Testis (tissue), 3 donors: Measurements from ENCODE around the gene MC1R. TPM values are rescaled to one million over a fixed set of nuclear protein-coding genes. Genes with fewer than 3 reads are reported as not detected.

Experiments used
- DNase-seq: peaks from one replicate; pipeline ENCODE4 v3.0.0-alpha.2; 2019
- H3K27ac ChIP-seq, 2 donors: fragments of 200-600 bp; sonication (generic); one replicate each; pipeline ENCODE4 v1.5.1; 2019
- H3K27me3 ChIP-seq: fragments of 200-600 bp; sonication (generic); one replicate; pipeline ENCODE4 v1.5.1; 2019
- H3K36me3 ChIP-seq: fragments of 200-600 bp; sonication (generic); one replicate; pipeline ENCODE4 v1.5.1; 2017; ENCODE audit warnings: low read depth; ENCODE audit errors: missing control alignments
- H3K4me1 ChIP-seq: fragments of 200-600 bp; sonication (generic); one replicate; pipeline ENCODE4 v1.5.1; 2019
- H3K4me3 ChIP-seq, 2 donors: fragments of 200-600 bp; sonication (generic); one replicate each; pipeline ENCODE4 v1.5.1; 2017 to 2019
- H3K9me3 ChIP-seq: fragments of 200-600 bp; sonication (generic); one replicate; pipeline ENCODE4 v1.5.1; 2017
- CTCF ChIP-seq, 3 experiments: fragments of 450-650 bp in 2 of 3; fragments of 200-600 bp in 1 of 3; sonication (generic) in 1 of 3; IDR thresholded peaks; one replicate each; pipeline ENCODE4 v1.5.1; 2016 to 2019; ENCODE audit warnings: antibody characterized with exemption in 3 of 3, mild to moderate bottlenecking in 2 of 3, moderate library complexity in 1 of 3
- POLR2A ChIP-seq: fragments of 450-650 bp; IDR thresholded peaks from one replicate; pipeline ENCODE4 v1.6.1; 2017; ENCODE audit warnings: antibody characterized with exemption, mild to moderate bottlenecking, moderate library complexity
- WGBS, 2 donors: methylation state at CpG; one replicate each; pipeline ENCODE4 v1.1.5; 2018; 5-methylcytosine and 5-hydroxymethylcytosine counted together
- intact Hi-C: fragments of 100-400 bp; cut with DNase I; formaldehyde crosslinking; loops from one replicate; pipeline ENCODE4 v1.15.1; 2023; ENCODE audit warnings: low total_unique reads
- polyA plus RNA-seq: library from polyadenylated mRNA; stranded (reverse); fragments of 350-450 nt; fragmentation: Illumina TruSeq; extraction: RNeasy Lipid Tissue Mini Kit (QIAGEN cat#74804); gene quantifications from one replicate; pipeline ENCODE4 v1.2.3, GENCODE V29; 2014; ENCODE audit warnings: low read depth, low replicate concordance; ENCODE audit not compliant: insufficient read depth
- total RNA-seq, 2 donors: library from RNA; depleted of rRNA; stranded (reverse); fragments of >200 nt; gene quantifications; one replicate each; pipeline ENCODE4 v1.2.3, GENCODE V29; 2016

MC1R gene
- total and polyA plus RNA-seq, 3 donors from 2014 or later: 30.1 to 53.7 (median 40.0) TPM

- Histone ChIP-seq H3K27me3 (no peaks in the 10 kb centered on the region), H3K4me1 (no peaks in the 10 kb centered on the region), H3K9me3 (no peaks in the 10 kb centered on the region), H3K36me3 (no peaks in the 10 kb centered on the region), H3K27ac (no peak overlapping the region), H3K4me3 (no peak overlapping the region)
- intact Hi-C loops: no loop called here
- TF ChIP-seq CTCF (IDR thresholded peaks at IDR 0.05) (no peak), POLR2A (no peak)
- 83 to 88% methylated on average over 15 to 23 of the region's 23 CpGs for WGBS, 2 donors
- DNase-seq: no peak
Observed at GRCh38 chr16:89957216-89957785, 38.6 kb downstream of the MC1R start.

- DNase-seq: peak; percentile 79
- Histone ChIP-seq H3K36me3 (no peaks in the 10 kb centered on the region), H3K4me1 (no peaks in the 10 kb centered on the region), H3K27me3 (no peaks in the 10 kb centered on the region), H3K4me3 (no peak overlapping the region), H3K9me3 (no peaks in the 10 kb centered on the region), H3K27ac (no peak overlapping the region)
- TF ChIP-seq POLR2A: no peak
- no peak for TF ChIP-seq CTCF (IDR thresholded peaks at IDR 0.05)
- intact Hi-C loops: no loop called here
- WGBS, 2 donors: 70 to 80% methylated on average over 6 to 7 of the region's 7 CpGs
Observed at GRCh38 chr16:89958068-89958467, 39.4 kb downstream of the MC1R start.

GRCh38 chr16:89958596-89958995, 39.9 kb downstream of the MC1R start:
- TF ChIP-seq CTCF (IDR thresholded peaks at IDR 0.05): no peak
- Histone ChIP-seq H3K4me1 (no peaks in the 10 kb centered on the region), H3K27me3 (no peaks in the 10 kb centered on the region), H3K4me3 (no peak overlapping the region), H3K9me3 (no peaks in the 10 kb centered on the region), H3K36me3 (no peaks in the 10 kb centered on the region), H3K27ac (no peak overlapping the region)
- no peak for DNase-seq
- intact Hi-C loops: no loop called here
- WGBS, 2 donors: 87 to 92% methylated on average over 10 of the region's 10 CpGs

- no peaks in the 10 kb centered on the region for H3K27me3 ChIP-seq
- H3K4me3 ChIP-seq: no peak overlapping the region
- WGBS, 2 donors: 95 to 96% methylated on average over 11 to 13 of the region's 13 CpGs
- DNase-seq: no peak
- intact Hi-C loops: no loop called here
- H3K27ac ChIP-seq: no peak overlapping the region
- H3K36me3 ChIP-seq: no peaks in the 10 kb centered on the region
- H3K4me1 ChIP-seq: no peaks in the 10 kb centered on the region
- no peaks in the 10 kb centered on the region for H3K9me3 ChIP-seq
- TF ChIP-seq POLR2A (no peak), CTCF (IDR thresholded peaks at IDR 0.05) (no peak)
Observed at GRCh38 chr16:89960966-89961365, 42.3 kb downstream of the MC1R start.

- no peak for DNase-seq
- WGBS, 2 donors: 95 to 99% methylated on average over 10 to 23 of the region's 23 CpGs
- no peaks in the 10 kb centered on the region for H3K27me3 ChIP-seq
- H3K4me1 ChIP-seq: no peaks in the 10 kb centered on the region
- no peak overlapping the region for H3K4me3 ChIP-seq
- H3K36me3 ChIP-seq: no peaks in the 10 kb centered on the region
- TF ChIP-seq POLR2A: no peak
- no peak for TF ChIP-seq CTCF (IDR thresholded peaks at IDR 0.05)
- no peaks in the 10 kb centered on the region for H3K9me3 ChIP-seq
- intact Hi-C loops: no loop called here
- H3K27ac ChIP-seq: no peak overlapping the region
Observed at GRCh38 chr16:89961920-89962319, 43.3 kb downstream of the MC1R start.
